A549 (cell line): Measurements from ENCODE around the gene FHIT. TPM values are rescaled to one million over a fixed set of nuclear protein-coding genes. Genes with fewer than 3 reads are reported as not detected.
A peak's percentile ranks its signal among the peaks of the same experiment; 100 is the strongest.

ENCODE experiments used
- ATAC-seq, 2 experiments: fragments of 200-7000 bp in 1 of 2; fragments of >200 bp in 1 of 2; cut with Nextera tagmentation in 1 of 2; cut with Tn5 transposase in 1 of 2; 3 replicates each; pipeline versions ENCODE4 v1.8.0 to v1.9.1; 2018 to 2020; ENCODE audit warnings: mild to moderate bottlenecking in 1 of 2, moderate library complexity in 1 of 2
- CTCF ChIA-PET: fragments of 300-600 bp; sonication (Branson Sonifier 250); formaldehyde crosslinking; extraction: SDS; loops from one replicate; lab custom pipeline; 2021; ENCODE audit warnings: antibody characterized with exemption, inconsistent platforms; lab: Yijun Ruan, JAX
- POLR2A ChIA-PET: fragments of 350-600 bp; formaldehyde crosslinking; extraction: SDS; loops from one replicate; lab custom pipeline; 2021; ENCODE audit warnings: antibody characterized with exemption, inconsistent platforms; lab: Yijun Ruan, JAX
- DNase-seq, 2 experiments: peaks; one replicate each; pipeline versions ENCODE4 v3.0.0 to v3.0.0-alpha.2; 2011 to 2016; ENCODE audit warnings: low read depth in 1 of 2, low spot score in 1 of 2
- FAIRE-seq: peaks from 2 replicates; lab custom pipeline; 2011; peaks lifted over from hg19 to GRCh38; lab: Jason Lieb, UNC
- H3K27ac ChIP-seq, 2 experiments: fragments of >200 bp; sonication (Bioruptor Twin); formaldehyde crosslinking; 3 replicates each; pipeline ENCODE4 v1.5.1; 2016 to 2017
- H3K4me1 ChIP-seq: fragments of >200 bp; sonication (Bioruptor Twin); formaldehyde crosslinking; 3 replicates; pipeline ENCODE4 v1.6.1; 2016
- H3K4me2 ChIP-seq: fragments of >200 bp; sonication (Bioruptor Twin); formaldehyde crosslinking; 3 replicates; pipeline ENCODE4 v1.6.1; 2016
- H3K4me3 ChIP-seq: fragments of >200 bp; sonication (Bioruptor Twin); formaldehyde crosslinking; 3 replicates; pipeline ENCODE4 v1.5.1; 2016
- H3K9me3 ChIP-seq: fragments of >200 bp; sonication (Bioruptor Twin); formaldehyde crosslinking; 3 replicates; pipeline ENCODE4 v1.6.1; 2016
- ATOH8 ChIP-seq: fragments of 250-450 bp; sonication (Bioruptor Pico); IDR thresholded peaks from 2 replicates; pipeline ENCODE4 v1.5.0; 2020; ENCODE audit warnings: low read depth, mild to moderate bottlenecking, moderate library complexity
- BCL3 ChIP-seq: fragments of >200 bp; sonication (Bioruptor Twin); formaldehyde crosslinking; IDR thresholded peaks from 3 replicates; pipeline ENCODE4 v1.6.1; 2016
- CBX2 ChIP-seq: fragments of 200-600 bp; sonication (generic); IDR thresholded peaks from 2 replicates; pipeline ENCODE4 v1.6.1; 2016; ENCODE audit warnings: low read depth, mild to moderate bottlenecking, borderline replicate concordance
- CBX8 ChIP-seq: fragments of 200-600 bp; sonication (generic); IDR thresholded peaks from 2 replicates; pipeline ENCODE4 v1.6.1; 2016
- CEBPB ChIP-seq, 2 experiments: fragments of >200 bp in 1 of 2; sonication (Bioruptor Twin) in 1 of 2; formaldehyde crosslinking in 1 of 2; IDR thresholded peaks; 2 replicates each; pipeline ENCODE4 v1.6.1; 2012 to 2016
- CHD4 ChIP-seq: fragments of 200-600 bp; sonication (generic); IDR thresholded peaks from 2 replicates; pipeline ENCODE4 v1.6.1; 2016; ENCODE audit warnings: antibody characterized with exemption, mild to moderate bottlenecking, borderline replicate concordance
- CTCF ChIP-seq: fragments of >200 bp; sonication (Bioruptor Twin); formaldehyde crosslinking; IDR thresholded peaks from 3 replicates; pipeline ENCODE4 v1.5.1; 2016
- ESRRA ChIP-seq: fragments of 150-350 bp; IDR thresholded peaks from 2 replicates; pipeline ENCODE4 v1.6.1; 2014; ENCODE audit warnings: mild to moderate bottlenecking, low read length, borderline replicate concordance
- HEYL ChIP-seq: fragments of 250-450 bp; sonication (Bioruptor Pico); IDR thresholded peaks from 2 replicates; pipeline ENCODE4 v1.8.0; 2021; ENCODE audit warnings: mild to moderate bottlenecking, moderate library complexity
- HOXA7 ChIP-seq: fragments of 250-450 bp; sonication (Bioruptor Pico); IDR thresholded peaks from 2 replicates; pipeline ENCODE4 v1.5.0; 2020; ENCODE audit warnings: mild to moderate bottlenecking, moderate library complexity
- JUN ChIP-seq, 2 experiments: fragments of >200 bp; sonication (Bioruptor Twin); formaldehyde crosslinking; IDR thresholded peaks; 2 replicates in 1 of 2; 3 replicates in 1 of 2; pipeline ENCODE4 v1.6.1; 2016 to 2017
- KDM1A ChIP-seq: fragments of 200-600 bp; sonication (generic); IDR thresholded peaks from 2 replicates; pipeline ENCODE4 v1.6.1; 2016; ENCODE audit warnings: low read depth, mild to moderate bottlenecking
- MAFK ChIP-seq: fragments of 450-650 bp; IDR thresholded peaks from 2 replicates; pipeline ENCODE4 v1.6.1; 2014; ENCODE audit not compliant: partially characterized antibody
- MAZ ChIP-seq: fragments of 150-350 bp; IDR thresholded peaks from 2 replicates; pipeline ENCODE4 v1.6.1; 2014; ENCODE audit warnings: antibody characterized with exemption, low read depth, low read length, borderline replicate concordance
- NFE2L2 ChIP-seq: fragments of 150-350 bp; conservative IDR thresholded peaks from 2 replicates; pipeline ENCODE4 v1.6.1; 2014; ENCODE audit warnings: low read length
- NR3C1 ChIP-seq: fragments of >200 bp; sonication (Bioruptor Twin); formaldehyde crosslinking; IDR thresholded peaks from 3 replicates; pipeline ENCODE4 v1.6.1; 2017
- POLR2A ChIP-seq: IDR thresholded peaks from 2 replicates; pipeline ENCODE4 v1.6.1; 2012; ENCODE audit warnings: mild to moderate bottlenecking, low read length
- RAD21 ChIP-seq, 2 experiments: fragments of >200 bp in 1 of 2; sonication (Bioruptor Twin) in 1 of 2; formaldehyde crosslinking in 1 of 2; IDR thresholded peaks in 1 of 2; conservative IDR thresholded peaks in 1 of 2; 2 replicates in 1 of 2; 3 replicates in 1 of 2; pipeline ENCODE4 v1.6.1; 2012 to 2018; ENCODE audit warnings: inconsistent platforms in 1 of 2
- SMC3 ChIP-seq: fragments of >200 bp; sonication (Bioruptor Twin); formaldehyde crosslinking; IDR thresholded peaks from 3 replicates; pipeline ENCODE4 v1.6.1; 2018; ENCODE audit warnings: inconsistent platforms
- TP53 ChIP-seq: fragments of 250-450 bp; sonication (Bioruptor Pico); IDR thresholded peaks from 2 replicates; pipeline ENCODE4 v1.5.0; 2021; ENCODE audit warnings: mild to moderate bottlenecking, moderate library complexity
- USF2 ChIP-seq: fragments of 450-650 bp; IDR thresholded peaks from 2 replicates; pipeline ENCODE4 v1.6.1; 2014; ENCODE audit warnings: antibody characterized with exemption
- ZSCAN20 ChIP-seq: fragments of 250-450 bp; sonication (Bioruptor Pico); IDR thresholded peaks from 2 replicates; pipeline ENCODE4 v1.8.0; 2022; ENCODE audit warnings: mild to moderate bottlenecking, moderate library complexity
- WGBS: methylation state at CpG from one replicate; pipeline ENCODE4 v1.1.6; 2017; ENCODE audit errors: missing lambda C conversion rate; 5-methylcytosine and 5-hydroxymethylcytosine counted together
- polyA plus RNA-seq, 4 experiments: library from polyadenylated mRNA; depleted of rRNA in 3 of 4; stranded (reverse); fragments of >200 nt; fragmentation: RNase III in 1 of 4; extraction: RNeasy Plus Mini Kit Qiagen cat#74134 plus additional on column Dnase treatment in 1 of 4; gene quantifications; 2 replicates in 3 of 4; 3 replicates in 1 of 4; pipeline ENCODE4 v1.2.3, GENCODE V29; 2011 to 2017

Gene FHIT
- polyA plus RNA-seq, 2 of the 4 experiments (the other 2 are of a cell fraction) = 0.76 to 0.92 TPM

- CTCF ChIA-PET = interaction anchor here (0.7 kb wide), 1 partner anchor 1360 kb away, joined by 3 read pairs; no protein-coding TSS in a partner anchor
- Histone ChIP-seq H3K4me3 (no peak overlapping the region), H3K27ac (no peak overlapping the region)
- TF ChIP-seq HOXA7 (CRISPR knock-in tag) (no peak), NFE2L2 (no peak), NR3C1 (no peak), RAD21 (conservative IDR thresholded peaks at IDR 0.05 in 1 of 2, IDR thresholded peaks at IDR 0.05 in 1 of 2) (no peak), HEYL (CRISPR knock-in tag) (no peak), JUN (IDR thresholded peaks at IDR 0.05) (no peak)
- TF ChIP-seq, all 56 proteins: peak for 0
- H3K4me2 ChIP-seq = no peak overlapping the region
- H3K9me3 ChIP-seq = no peaks in the 10 kb centered on the region
- POLR2A ChIA-PET = no interaction called here
- FAIRE-seq (no peak), DNase-seq (no peak), ATAC-seq (no peak)
- H3K4me1 ChIP-seq = no peaks in the 10 kb centered on the region
- 31% methylated on average over 5 of the region's 6 CpGs for WGBS
These were observed 1195.5 kb downstream of the FHIT start for GRCh38 chr3:60055765-60056164.

- peak; percentile 61 for TF ChIP-seq MAFK
- TF ChIP-seq CTCF = no peak
- DNase-seq = no peak
- no peak for FAIRE-seq
- Histone ChIP-seq H3K4me3 (no peak overlapping the region), H3K4me2 (no peak overlapping the region), H3K4me1 (no peaks in the 10 kb centered on the region), H3K27ac (no peak overlapping the region), H3K9me3 (no peaks in the 10 kb centered on the region)
- ATAC-seq = no peak
- ChIA-PET POLR2A (no interaction called here), CTCF (no interaction called here)
- WGBS = 8% methylated on average over 3 of the region's 3 CpGs
These were observed 1197.6 kb downstream of the FHIT start for GRCh38 chr3:60053526-60054265.

GRCh38 chr3:60048447-60048848, 1202.8 kb downstream of the FHIT start:
- WGBS = 54% methylated on average over 12 of the region's 12 CpGs
- no peak for FAIRE-seq

GRCh38 chr3:60047426-60048200, 1203.6 kb downstream of the FHIT start:
- no peak for FAIRE-seq
- 55% methylated on average over 9 of the region's 9 CpGs for WGBS
- ChIA-PET CTCF (interaction anchor here (0.6 kb wide), 1 partner anchor 10 kb away, joined by 3 read pairs; no protein-coding TSS in a partner anchor), POLR2A (no interaction called here)
- no peak for DNase-seq
- H3K27ac ChIP-seq = no peak overlapping the region
- H3K9me3 ChIP-seq = no peaks in the 10 kb centered on the region
- H3K4me1 ChIP-seq = no peaks in the 10 kb centered on the region
- H3K4me3 ChIP-seq = no peak overlapping the region
- H3K4me2 ChIP-seq = no peak overlapping the region
- no peak for ATAC-seq
- no peak for TF ChIP-seq CBX8
- TF ChIP-seq CEBPB (IDR thresholded peaks at IDR 0.05) = no peak
- no peak for TF ChIP-seq ATOH8 (CRISPR knock-in tag)
- no peak for TF ChIP-seq USF2
- TF ChIP-seq CBX2 = no peak
- no peak for TF ChIP-seq CHD4
- no peak for TF ChIP-seq KDM1A
- TF ChIP-seq ZSCAN20 (CRISPR knock-in tag) = no peak
- no peak for TF ChIP-seq BCL3
- no peak for TF ChIP-seq HEYL (CRISPR knock-in tag)
- no peak for TF ChIP-seq SMC3
- no peak for TF ChIP-seq ESRRA
- TF ChIP-seq RAD21 (conservative IDR thresholded peaks at IDR 0.05 in 1 of 2, IDR thresholded peaks at IDR 0.05 in 1 of 2) = no peak
- no peak for TF ChIP-seq TP53 (CRISPR knock-in tag)
- no peak for TF ChIP-seq POLR2A
- TF ChIP-seq, all 56 proteins: peak for 0

More at GRCh38 chr3:60048447-60048848, 1202.8 kb downstream of the FHIT start:
- ChIA-PET POLR2A (no interaction called here), CTCF (interaction anchor here (0.6 kb wide), 1 partner anchor 9 kb away, joined by 3 read pairs; no protein-coding TSS in a partner anchor)
- no peaks in the 10 kb centered on the region for H3K4me1 ChIP-seq
- DNase-seq (no peak), ATAC-seq (no peak)
- H3K9me3 ChIP-seq = no peaks in the 10 kb centered on the region
- no peak overlapping the region for H3K4me2 ChIP-seq
- H3K27ac ChIP-seq = no peak overlapping the region
- no peak overlapping the region for H3K4me3 ChIP-seq
- TF ChIP-seq MAZ = no peak
- TF ChIP-seq, all 56 proteins: peak for 0
